ENCODE data around the gene BASP1. TPM values are rescaled to one million over a fixed set of nuclear protein-coding genes. Genes with fewer than 3 reads are reported as not detected.
"Not testable (repeated sequence)": the region's sequence is repeated elsewhere in the genome, so short reads cannot be mapped to it uniquely, and the experiment has no call there.

BASP1 gene
- total RNA-seq, 1 donor from 2014 or later: 76.4 TPM

- DNase-seq (ENCODE audit: low read depth, low spot score): no peak
These were observed 38.1 kb downstream of the BASP1 start for GRCh38 chr5:17255471-17256021.

DNA sequence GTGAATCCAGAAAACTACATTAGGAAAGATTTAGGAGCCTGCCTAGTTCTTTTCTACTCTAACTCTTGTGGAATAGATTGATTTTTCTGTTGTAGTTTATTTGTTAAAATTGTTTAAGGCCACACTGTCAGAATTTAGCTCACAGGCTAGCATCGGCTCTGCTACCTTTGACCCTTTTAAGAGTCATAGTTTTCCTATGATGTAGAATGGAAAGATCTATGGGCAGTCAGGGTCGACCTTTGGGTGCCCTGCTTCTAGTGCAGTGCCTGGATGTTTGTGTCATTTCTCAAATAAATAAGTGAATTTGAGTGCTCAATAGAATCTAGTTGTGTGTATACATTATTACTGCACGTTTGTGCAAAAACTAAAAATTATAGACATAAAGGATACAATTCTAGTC lies 38.7 kb downstream of the BASP1 start:
- DNase-seq (ENCODE audit: low read depth, low spot score): no peak

GRCh38 chr5:17256839-17257238 lies 39.4 kb downstream of the BASP1 start:
- DNase-seq (ENCODE audit: low read depth, low spot score): no peak

- no peak for DNase-seq (ENCODE audit: low read depth, low spot score)
These were observed 40.4 kb downstream of the BASP1 start for GRCh38 chr5:17257705-17258273.

DNA sequence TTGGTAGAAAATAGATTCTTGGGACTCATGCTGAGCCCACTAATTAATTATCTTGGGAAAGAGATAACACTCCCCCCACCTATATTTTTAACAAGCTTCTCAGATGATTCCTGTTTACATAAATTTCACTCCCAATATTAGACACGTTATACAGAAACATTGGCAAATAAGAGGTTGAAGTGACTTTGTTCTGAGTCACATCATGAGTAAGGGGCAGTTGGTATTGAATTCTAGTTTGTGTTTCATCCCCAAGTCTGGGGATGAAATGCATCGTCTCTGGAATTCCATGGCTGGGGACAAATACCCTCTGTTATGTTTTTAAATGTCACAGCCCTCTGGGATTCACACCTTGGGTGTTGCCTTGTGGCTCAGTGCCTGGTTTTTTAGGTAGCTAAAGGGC lies 41.0 kb downstream of the BASP1 start:
- DNase-seq (ENCODE audit: low read depth, low spot score): no peak

- DNase-seq (ENCODE audit: low read depth, low spot score): not testable (repeated sequence)
These were observed 41.6 kb downstream of the BASP1 start for GRCh38 chr5:17259012-17259411.

GRCh38 chr5:17259630-17260257 lies 42.3 kb downstream of the BASP1 start:
- DNase-seq (ENCODE audit: low read depth, low spot score): no peak

DNA sequence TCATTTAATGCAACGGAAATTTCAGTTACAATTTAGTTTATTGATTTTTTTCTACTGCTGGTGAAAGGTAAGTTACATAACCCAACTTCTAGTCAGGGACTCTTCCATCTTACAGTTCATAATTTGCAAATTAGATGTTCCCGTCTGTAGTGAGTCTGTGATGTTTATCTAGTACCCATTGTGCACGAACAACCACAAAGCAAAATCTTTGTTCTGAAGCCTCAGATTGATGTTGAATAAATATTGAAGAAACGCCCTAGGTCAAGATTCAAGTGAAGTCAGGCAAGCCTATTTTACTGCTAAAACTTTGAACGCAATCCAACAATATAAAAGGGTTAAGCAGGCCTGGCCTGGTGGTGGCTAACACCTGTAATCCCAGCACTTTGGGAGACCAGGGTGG lies 43.1 kb downstream of the BASP1 start:
- no peak for DNase-seq (ENCODE audit: low read depth, low spot score)

DNA sequence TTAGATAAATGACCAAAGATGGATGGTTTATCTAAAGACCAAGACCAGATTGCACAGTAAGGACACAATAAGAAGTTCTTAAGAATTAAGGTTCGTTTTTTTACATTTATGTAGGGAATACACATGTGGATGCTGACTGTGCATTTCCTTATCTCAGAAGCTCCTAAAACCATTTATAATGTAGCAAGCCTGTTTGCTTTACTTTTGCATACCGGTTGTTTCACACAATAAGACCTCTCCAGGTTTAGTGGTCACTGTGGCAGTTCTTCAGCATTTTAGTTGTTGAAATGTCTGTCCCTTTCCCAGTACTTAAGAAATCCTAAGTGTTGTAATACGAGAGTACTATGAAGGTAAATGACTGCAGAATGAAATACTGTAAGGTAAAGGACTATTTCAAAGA lies 43.6 kb downstream of the BASP1 start:
- no peak for DNase-seq (ENCODE audit: low read depth, low spot score)

DNA sequence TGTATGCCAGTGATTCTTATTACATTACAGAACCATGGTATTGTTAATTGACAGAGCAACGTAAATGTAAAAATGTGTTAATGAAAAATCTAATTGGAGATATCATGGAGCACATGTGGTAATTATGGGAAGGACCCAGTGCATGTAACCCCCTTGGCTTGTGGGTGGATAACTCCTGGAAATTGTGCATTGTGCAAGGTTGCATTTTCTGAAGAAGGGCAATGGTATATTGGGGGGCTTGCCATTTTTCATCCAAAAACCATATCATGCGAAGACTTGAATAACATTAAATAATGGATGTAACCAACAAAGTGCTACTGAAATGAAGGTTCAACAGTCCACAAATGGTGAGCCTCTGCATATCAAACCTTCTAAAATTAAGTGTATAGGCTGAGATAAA lies 47.6 kb downstream of the BASP1 start:
- no peak for DNase-seq (ENCODE audit: low read depth, low spot score)

DNA sequence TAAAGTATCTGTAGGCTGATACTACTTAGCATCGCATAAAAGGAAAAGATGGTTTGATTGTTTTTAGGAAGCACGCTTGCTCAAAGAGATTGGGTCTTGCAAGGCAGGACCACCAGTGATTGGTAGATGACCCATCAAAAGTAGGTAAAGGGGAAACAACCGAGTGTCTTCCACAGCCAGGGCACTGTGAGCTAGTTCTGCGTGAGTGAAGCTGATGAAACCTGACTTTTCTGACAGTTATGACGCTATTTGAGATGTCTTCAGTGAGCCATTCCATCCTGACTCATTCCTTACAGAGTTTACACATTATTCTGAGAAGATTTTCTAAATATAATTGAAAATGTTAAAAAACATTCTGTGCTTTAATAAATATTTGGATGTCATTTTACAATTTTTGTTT lies 49.7 kb downstream of the BASP1 start:
- no peak for DNase-seq (ENCODE audit: low read depth, low spot score)

DNA sequence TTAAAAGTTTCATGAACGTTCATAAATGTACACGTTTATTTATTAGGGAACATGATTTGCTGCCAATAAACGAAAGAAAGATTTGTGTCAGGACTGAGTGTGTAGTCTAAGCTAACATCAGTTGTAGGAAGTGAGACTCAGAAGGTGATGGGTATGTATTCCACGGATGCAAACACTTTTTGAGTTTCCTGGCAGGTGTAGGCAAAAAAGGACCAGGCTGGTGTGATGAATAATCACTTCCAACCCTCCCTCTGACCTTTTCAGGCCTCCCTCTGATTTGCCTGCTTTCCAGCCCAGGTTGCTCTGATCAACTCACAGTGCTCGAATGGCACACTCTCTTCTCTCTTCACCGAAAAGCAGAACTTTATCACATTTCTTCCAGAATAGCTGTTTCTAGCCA lies 51.8 kb downstream of the BASP1 start:
- DNase-seq (ENCODE audit: low read depth, low spot score): no peak

GRCh38 chr5:17272111-17272510 lies 54.7 kb downstream of the BASP1 start:
- DNase-seq (ENCODE audit: low read depth, low spot score): no peak

DNA sequence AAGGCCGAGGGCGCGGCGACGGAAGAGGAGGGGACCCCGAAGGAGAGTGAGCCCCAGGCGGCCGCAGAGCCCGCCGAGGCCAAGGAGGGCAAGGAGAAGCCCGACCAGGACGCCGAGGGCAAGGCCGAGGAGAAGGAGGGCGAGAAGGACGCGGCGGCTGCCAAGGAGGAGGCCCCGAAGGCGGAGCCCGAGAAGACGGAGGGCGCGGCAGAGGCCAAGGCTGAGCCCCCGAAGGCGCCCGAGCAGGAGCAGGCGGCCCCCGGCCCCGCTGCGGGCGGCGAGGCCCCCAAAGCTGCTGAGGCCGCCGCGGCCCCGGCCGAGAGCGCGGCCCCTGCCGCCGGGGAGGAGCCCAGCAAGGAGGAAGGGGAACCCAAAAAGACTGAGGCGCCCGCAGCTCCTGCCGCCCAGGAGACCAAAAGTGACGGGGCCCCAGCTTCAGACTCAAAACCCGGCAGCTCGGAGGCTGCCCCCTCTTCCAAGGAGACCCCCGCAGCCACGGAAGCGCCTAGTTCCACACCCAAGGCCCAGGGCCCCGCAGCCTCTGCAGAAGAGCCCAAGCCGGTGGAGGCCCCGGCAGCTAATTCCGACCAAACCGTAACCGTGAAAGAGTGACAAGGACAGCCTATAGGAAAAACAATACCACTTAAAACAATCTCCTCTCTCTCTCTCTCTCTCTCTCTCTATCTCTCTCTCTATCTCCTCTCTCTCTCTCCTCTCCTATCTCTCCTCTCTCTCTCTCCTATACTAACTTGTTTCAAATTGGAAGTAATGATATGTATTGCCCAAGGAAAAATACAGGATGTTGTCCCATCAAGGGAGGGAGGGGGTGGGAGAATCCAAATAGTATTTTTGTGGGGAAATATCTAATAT lies 58.1 kb downstream of the BASP1 start:
- DNase-seq (ENCODE audit: low read depth, low spot score): no peak

GRCh38 chr5:17276445-17276844 lies 59.0 kb downstream of the BASP1 start:
- DNase-seq (ENCODE audit: low read depth, low spot score): no peak

GRCh38 chr5:17277907-17278306 lies 60.5 kb downstream of the BASP1 start:
- no peak for DNase-seq (ENCODE audit: low read depth, low spot score)

GRCh38 chr5:17278931-17279330 lies 61.5 kb downstream of the BASP1 start:
- no peak for DNase-seq (ENCODE audit: low read depth, low spot score)

- no peak for DNase-seq (ENCODE audit: low read depth, low spot score)
These were observed 62.1 kb downstream of the BASP1 start for GRCh38 chr5:17279487-17279886.

GRCh38 chr5:17282283-17283120 lies 65.1 kb downstream of the BASP1 start:
- no peak for DNase-seq (ENCODE audit: low read depth, low spot score)

GRCh38 chr5:17283121-17283415 lies 65.6 kb downstream of the BASP1 start:
- no peak for DNase-seq (ENCODE audit: low read depth, low spot score)

DNA sequence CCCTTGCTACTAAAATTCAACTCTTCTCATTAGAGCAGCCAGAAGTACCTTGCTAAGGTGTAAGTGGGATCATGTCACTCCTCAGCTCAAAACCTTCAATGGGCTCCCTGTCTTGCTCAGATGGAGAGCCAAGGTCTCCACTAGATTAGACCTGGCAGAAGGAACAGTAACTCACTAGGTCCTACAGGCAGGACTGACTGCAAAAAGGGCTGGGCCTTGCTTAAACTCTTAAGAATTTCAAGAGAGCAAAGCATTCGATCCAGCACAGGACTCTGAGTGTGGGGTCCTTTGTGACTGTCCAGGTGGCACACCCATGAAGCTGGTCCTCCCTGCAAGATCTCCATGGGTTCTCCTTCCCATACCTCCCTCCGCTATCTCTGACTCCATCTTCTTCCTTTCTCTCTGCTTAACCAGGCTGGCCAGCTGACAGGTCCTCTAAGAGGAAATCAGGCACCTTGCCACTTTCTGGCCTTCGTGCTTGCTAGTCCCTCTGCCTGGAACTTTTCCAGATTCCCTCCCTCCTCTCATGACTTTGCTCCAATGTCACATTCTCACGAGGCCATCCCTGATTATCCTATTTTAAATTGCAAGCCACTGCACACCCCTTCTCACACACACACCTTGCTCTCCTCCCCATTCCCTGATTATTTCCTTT lies 70.2 kb downstream of the BASP1 start:
- DNase-seq (ENCODE audit: low read depth, low spot score): no peak
